HEK293 (cell line): ENCODE measurements around the gene SRRD.

Experiments
- CTCF ChIP-seq: fragments of 450-650 bp; formaldehyde crosslinking; IDR thresholded peaks from 2 replicates; pipeline ENCODE4 v1.5.1; 2016; ENCODE audit warnings: missing biosample characterization, missing genetic modification characterization
- PATZ1 ChIP-seq: fragments of 450-650 bp; formaldehyde crosslinking; IDR thresholded peaks from 2 replicates; pipeline ENCODE4 v1.5.1; 2016; ENCODE audit warnings: missing biosample characterization, missing genetic modification characterization
- ZFP3 ChIP-seq: fragments of 450-650 bp; formaldehyde crosslinking; IDR thresholded peaks from 2 replicates; pipeline ENCODE4 v1.5.1; 2016; ENCODE audit warnings: low read depth, missing biosample characterization, missing genetic modification characterization
- ZNF639 ChIP-seq: fragments of 450-650 bp; formaldehyde crosslinking; IDR thresholded peaks from 2 replicates; pipeline ENCODE4 v1.5.1; 2016; ENCODE audit warnings: missing biosample characterization, missing genetic modification characterization
- ZSCAN30 ChIP-seq: fragments of 450-650 bp; IDR thresholded peaks from 2 replicates; pipeline ENCODE4 v1.5.1; 2018; ENCODE audit warnings: missing biosample characterization, mild to moderate bottlenecking, missing genetic modification characterization, moderate library complexity

DNA sequence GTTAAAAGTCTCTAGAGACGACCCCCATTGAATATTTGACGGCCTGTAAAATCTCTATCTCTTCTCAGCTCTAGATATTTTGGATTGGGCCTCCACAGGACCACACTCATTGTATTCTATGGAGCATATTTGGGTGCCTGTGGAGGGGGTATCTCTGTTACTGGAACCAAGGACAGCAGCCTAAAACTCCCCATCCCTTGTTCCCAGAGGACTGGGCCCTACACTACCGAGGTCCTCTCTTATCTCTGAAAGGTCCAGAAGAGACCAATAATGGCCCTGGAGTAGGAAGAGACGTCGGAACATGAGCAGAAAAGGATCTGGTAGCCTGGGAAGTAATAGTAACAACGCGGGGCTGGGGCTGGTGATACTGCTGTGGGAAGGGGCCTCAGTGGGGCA is 636 bp upstream of the SRRD start:
- TF ChIP-seq CTCF (no peak), PATZ1 (tag by site-specific recombination) (no peak), ZSCAN30 (no peak), ZNF639 (tag by site-specific recombination) (no peak), ZFP3 (tag by site-specific recombination) (no peak)
